H9 (cell line): ENCODE data around the gene C7orf25. TPM values are rescaled to one million over a fixed set of nuclear protein-coding genes. Genes with fewer than 3 reads are reported as not detected.

Experiments used
- DNase-seq: peaks from one replicate; pipeline ENCODE4 v3.0.0-alpha.2; 2017
- H2AFZ ChIP-seq: one replicate; pipeline ENCODE4 v1.6.1; 2013; ENCODE audit warnings: mild to moderate bottlenecking, low read length, control low read depth, moderate library complexity
- H2AK5ac ChIP-seq: 2 replicates; pipeline ENCODE4 v1.6.1; 2013; ENCODE audit warnings: low read length, control low read depth, mixed read lengths; ENCODE audit not compliant: insufficient read length
- H2BK120ac ChIP-seq: one replicate; pipeline ENCODE4 v1.6.1; 2013; ENCODE audit warnings: low read depth, mild to moderate bottlenecking, low read length, control low read depth, inconsistent platforms; ENCODE audit not compliant: poor library complexity, severe bottlenecking
- H2BK12ac ChIP-seq: 2 replicates; pipeline ENCODE4 v1.6.1; 2013; ENCODE audit warnings: low read length, control low read depth, mixed read lengths, low read depth; ENCODE audit not compliant: insufficient read length
- H2BK15ac ChIP-seq: 2 replicates; pipeline ENCODE4 v1.6.1; 2013; ENCODE audit warnings: low read depth, low read length, control low read depth
- H2BK20ac ChIP-seq: one replicate; pipeline ENCODE4 v1.6.1; 2013; ENCODE audit warnings: low read depth, mild to moderate bottlenecking, low read length, control low read depth, inconsistent platforms; ENCODE audit not compliant: poor library complexity, severe bottlenecking
- H2BK5ac ChIP-seq: 2 replicates; pipeline ENCODE4 v1.6.1; 2013; ENCODE audit warnings: low read length, control low read depth, mixed read lengths; ENCODE audit not compliant: insufficient read length
- H3K14ac ChIP-seq: 2 replicates; pipeline ENCODE4 v1.6.1; 2013; ENCODE audit warnings: low read length, control low read depth; ENCODE audit not compliant: insufficient read depth
- H3K18ac ChIP-seq: 2 replicates; pipeline ENCODE4 v1.6.1; 2013; ENCODE audit warnings: low read depth, mild to moderate bottlenecking, mixed read lengths, low read length, control low read depth; ENCODE audit not compliant: insufficient read length
- H3K23ac ChIP-seq: 2 replicates; pipeline ENCODE4 v1.6.1; 2013; ENCODE audit warnings: low read length, control low read depth, mixed read lengths, low read depth; ENCODE audit not compliant: insufficient read length
- H3K23me2 ChIP-seq: 2 replicates; pipeline ENCODE4 v1.6.1; 2013; ENCODE audit warnings: low read depth, mild to moderate bottlenecking, mixed read lengths, low read length, control low read depth; ENCODE audit not compliant: insufficient read length, poor library complexity, severe bottlenecking
- H3K27ac ChIP-seq: 2 replicates; pipeline ENCODE4 v1.5.1; 2013; ENCODE audit warnings: low read length, control low read depth, mixed read lengths, low read depth; ENCODE audit not compliant: insufficient read length
- H3K27me3 ChIP-seq: 2 replicates; pipeline ENCODE4 v1.6.1; 2013; ENCODE audit warnings: low read length, control low read depth, inconsistent platforms; ENCODE audit not compliant: insufficient read depth
- H3K4ac ChIP-seq: 2 replicates; pipeline ENCODE4 v1.6.1; 2013; ENCODE audit warnings: low read depth, mild to moderate bottlenecking, control low read depth, inconsistent platforms, low read length, moderate library complexity
- H3K4me1 ChIP-seq: 2 replicates; pipeline ENCODE4 v1.6.1; 2013; ENCODE audit warnings: low read length, control low read depth, inconsistent platforms; ENCODE audit not compliant: insufficient read depth
- H3K4me2 ChIP-seq: 2 replicates; pipeline ENCODE4 v1.6.1; 2013; ENCODE audit warnings: low read length, control low read depth, mixed read lengths; ENCODE audit not compliant: insufficient read length, insufficient read depth
- H3K56ac ChIP-seq: 2 replicates; pipeline ENCODE4 v1.6.1; 2013; ENCODE audit warnings: low read depth, mild to moderate bottlenecking, mixed read lengths, low read length, control low read depth; ENCODE audit not compliant: insufficient read length
- H3K79me1 ChIP-seq: 2 replicates; pipeline ENCODE4 v1.6.1; 2013; ENCODE audit warnings: low read depth, mild to moderate bottlenecking, moderate library complexity, low read length, control low read depth, inconsistent platforms; ENCODE audit not compliant: insufficient read depth, poor library complexity, severe bottlenecking
- H3K79me2 ChIP-seq: 2 replicates; pipeline ENCODE4 v1.6.1; 2013; ENCODE audit warnings: low read length, control low read depth, inconsistent platforms; ENCODE audit not compliant: insufficient read depth
- H3K9ac ChIP-seq: 2 replicates; pipeline ENCODE4 v1.6.1; 2013; ENCODE audit warnings: low read length, control low read depth, mixed read lengths; ENCODE audit not compliant: insufficient read length; ENCODE audit errors: extremely low read depth
- H3K9me3 ChIP-seq: one replicate; pipeline ENCODE4 v1.6.1; 2013; ENCODE audit warnings: low read depth, low read length, inconsistent platforms; ENCODE audit not compliant: control insufficient read depth
- H3T11ph ChIP-seq: one replicate; pipeline ENCODE4 v1.6.1; 2013; ENCODE audit warnings: mild to moderate bottlenecking, low read length, control low read depth, inconsistent platforms
- H4K20me1 ChIP-seq: one replicate; pipeline ENCODE4 v1.6.1; 2013; ENCODE audit not compliant: control insufficient read depth, insufficient read length, insufficient read depth
- H4K5ac ChIP-seq: 2 replicates; pipeline ENCODE4 v1.6.1; 2013; ENCODE audit warnings: low read depth, mild to moderate bottlenecking, mixed read lengths, low read length, control low read depth; ENCODE audit not compliant: insufficient read length
- H4K8ac ChIP-seq: replicated peaks from 2 replicates; pipeline ENCODE4 v1.6.1; 2013; ENCODE audit warnings: low read length, control low read depth, mixed read lengths, low read depth; ENCODE audit not compliant: insufficient read length
- H4K91ac ChIP-seq: 2 replicates; pipeline ENCODE4 v1.6.1; 2013; ENCODE audit warnings: low read depth, mild to moderate bottlenecking, moderate library complexity, mixed read lengths, low read length, control low read depth; ENCODE audit not compliant: insufficient read length
- H3K27ac Mint-ChIP-seq, 3 experiments: 2 replicates in 2 of 3; 3 replicates in 1 of 3; pipeline ENCODE4 v1.8.0; 2020 to 2021; ENCODE audit warnings: mixed read lengths in 3 of 3, mild to moderate bottlenecking in 1 of 3, moderate library complexity in 1 of 3
- H3K27me3 Mint-ChIP-seq: 2 replicates; pipeline ENCODE4 v1.8.0; 2021; ENCODE audit warnings: low read depth, mild to moderate bottlenecking, moderate library complexity, mixed read lengths
- H3K36me3 Mint-ChIP-seq, 3 experiments: 2 replicates in 2 of 3; 3 replicates in 1 of 3; pipeline ENCODE4 v1.8.0; 2020 to 2021; ENCODE audit warnings: low read depth in 3 of 3, mixed read lengths in 3 of 3; ENCODE audit not compliant: insufficient read depth in 1 of 3
- H3K4me1 Mint-ChIP-seq, 2 experiments: 2 replicates each; pipeline ENCODE4 v1.8.0; 2020; ENCODE audit warnings: mixed read lengths in 2 of 2
- H3K4me3 Mint-ChIP-seq, 2 experiments: 2 replicates in 1 of 2; 3 replicates in 1 of 2; pipeline ENCODE4 v1.8.0; 2020 to 2021; ENCODE audit warnings: mild to moderate bottlenecking in 2 of 2, mixed read lengths in 2 of 2, moderate library complexity in 1 of 2
- H3K9me3 Mint-ChIP-seq, 2 experiments: 2 replicates in 1 of 2; 3 replicates in 1 of 2; pipeline ENCODE4 v1.8.0; 2020; ENCODE audit warnings: mild to moderate bottlenecking in 2 of 2, mixed read lengths in 2 of 2, moderate library complexity in 1 of 2
- CTCF ChIP-seq: fragments of 200-600 bp; sonication (generic); conservative IDR thresholded peaks from 3 replicates; pipeline ENCODE4 v1.8.0; 2021; ENCODE audit warnings: antibody characterized with exemption, mild to moderate bottlenecking
- WGBS: extraction: QIAGEN DNeasy Blood & Tissue Kit; methylation state at CpG from one replicate; pipeline ENCODE4 v1.1.7; 2013; ENCODE audit warnings: missing lambda C conversion rate, low lambda C conversion rate, mixed read lengths; ENCODE audit not compliant: insufficient read length; ENCODE audit errors: extremely low coverage; 5-methylcytosine and 5-hydroxymethylcytosine counted together
- total RNA-seq: library from RNA; stranded (reverse); gene quantifications from 2 replicates; pipeline ENCODE4 v1.2.1, GENCODE V29; 2021

The C7orf25 gene
- total RNA-seq, 1 experiment from 2014 or later = 3.8 TPM

DNA sequence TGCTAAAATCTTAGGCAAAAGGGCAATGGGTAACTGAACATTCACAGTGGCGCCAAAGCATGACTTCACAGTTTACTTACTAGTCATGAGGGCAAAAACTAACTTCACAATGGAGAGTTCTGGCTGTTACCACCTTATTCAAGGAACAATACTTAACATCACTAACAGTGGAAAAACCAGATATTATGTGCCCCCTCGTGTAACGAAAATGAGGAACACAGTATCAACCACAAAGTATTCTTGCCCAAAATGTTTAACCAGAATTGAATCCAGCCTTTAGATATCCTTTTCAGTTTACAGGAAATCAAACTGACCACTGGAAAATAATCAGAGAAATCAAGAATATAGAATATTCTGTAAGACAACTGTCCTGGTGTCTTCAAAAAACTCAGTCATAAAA, 9.5 kb downstream of the C7orf25 start:
- H3K27me3 Mint-ChIP-seq = no peaks in the 10 kb centered on the region
- Histone ChIP-seq H2BK20ac (no peak overlapping the region), H3T11ph (no peak overlapping the region), H4K5ac (no peak overlapping the region), H3K14ac (no peak overlapping the region), H3K4me2 (no peak overlapping the region), H2BK15ac (no peak overlapping the region), H3K79me2 (no peaks in the 10 kb centered on the region), H2BK120ac (no peak overlapping the region), H3K79me1 (no peaks in the 10 kb centered on the region), H3K27ac (no peak overlapping the region), H2AFZ (no peak overlapping the region), H3K9me3 (no peaks in the 10 kb centered on the region), H2BK12ac (no peak overlapping the region), H2AK5ac (no peak overlapping the region), H3K4me1 (no peaks in the 10 kb centered on the region), H3K23ac (no peak overlapping the region), H4K8ac (no peak overlapping the region), H4K91ac (no peak overlapping the region), H3K56ac (no peak overlapping the region), H3K4ac (no peak overlapping the region), H3K18ac (no peak overlapping the region), H4K20me1 (no peaks in the 10 kb centered on the region), H3K9ac (no peak overlapping the region), H3K27me3 (no peaks in the 10 kb centered on the region), H2BK5ac (no peak overlapping the region), H3K23me2 (no peaks in the 10 kb centered on the region)
- no peak for DNase-seq
- TF ChIP-seq CTCF = no peak
- peaks cover 0 to 4% of the 10 kb centered on the region in 2 experiments; a peak in 2 of 4 replicates for H3K4me1 Mint-ChIP-seq
- H3K9me3 Mint-ChIP-seq = peaks cover 3% of the 10 kb centered on the region in 2 experiments; a peak in 2 of 5 replicates
- H3K27ac Mint-ChIP-seq = no peak overlapping the region
- H3K36me3 Mint-ChIP-seq = peaks cover 0 to 4% (median under 1%) of the 10 kb centered on the region in 3 experiments; a peak in 3 of 7 replicates
- WGBS = no CpG with 5 or more reads among the region's 3 CpGs
- no peak overlapping the region for H3K4me3 Mint-ChIP-seq
